ENCODE measurements around the gene KCNIP1. TPM values are rescaled to one million over a fixed set of nuclear protein-coding genes. Genes with fewer than 3 reads are reported as not detected.

KCNIP1 gene
- polyA plus RNA-seq, 1 of the 3 experiments (the other 2 are of a cell fraction): 1.3 TPM

DNA sequence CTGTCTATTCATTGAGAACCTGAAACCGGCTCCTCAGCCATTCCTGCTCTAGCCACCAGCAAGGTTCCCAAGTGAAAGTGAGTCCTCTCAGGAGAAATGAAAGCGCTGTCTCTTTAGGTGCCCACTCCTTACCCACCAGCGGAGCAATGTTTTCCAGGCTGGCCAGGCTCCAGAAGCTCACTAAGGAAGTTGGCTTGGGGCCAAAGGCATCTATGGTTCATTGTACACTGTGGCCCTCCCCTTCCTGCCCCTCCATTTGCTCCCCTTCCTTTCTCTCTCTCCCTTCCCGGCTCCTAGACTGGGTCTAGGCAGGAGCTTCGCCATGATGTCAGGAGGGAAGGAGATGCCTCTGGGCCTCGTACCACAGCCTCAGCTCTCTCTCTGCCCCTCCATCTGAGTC, 278.6 kb downstream of the KCNIP1 start:
- DNase-seq: no peak
- peaks cover 0 to 29% of the 10 kb centered on the region in 2 experiments; a peak in 1 of 4 replicates for H3K4me1 ChIP-seq (ENCODE audit: control insufficient read depth in 1 of 2, insufficient read depth in 2 of 2, low read depth in 1 of 2, low read length in 1 of 2)
- POLR2A ChIA-PET: no interaction called here
- WGBS (ENCODE audit: low lambda C conversion rate): 67% methylated on average over 6 of the region's 6 CpGs
- H3K79me2 ChIP-seq (ENCODE audit: insufficient read depth): no peaks in the 10 kb centered on the region
- no peaks in the 10 kb centered on the region for H3K9me2 ChIP-seq
- TF ChIP-seq JUND (IDR thresholded peaks at IDR 0.05): no peak
- TF ChIP-seq MEF2A (IDR thresholded peaks at IDR 0.05; ENCODE audit: borderline replicate concordance, low read depth): no peak
- TF ChIP-seq POLR2AphosphoS5 (IDR thresholded peaks at IDR 0.05; ENCODE audit: low read depth, low read length): no peak
- TF ChIP-seq YY1 (IDR thresholded peaks at IDR 0.05; ENCODE audit: low read depth): no peak
- no peak for TF ChIP-seq FOSL2 (IDR thresholded peaks at IDR 0.05; ENCODE audit: borderline replicate concordance, low read depth)
- TF ChIP-seq FOXM1 (IDR thresholded peaks at IDR 0.05; ENCODE audit: low read depth): no peak
- TF ChIP-seq ELF1 (IDR thresholded peaks at IDR 0.05): no peak
- TF ChIP-seq MXI1 (IDR thresholded peaks at IDR 0.05; ENCODE audit: low read depth, low read length): no peak
- no peak for TF ChIP-seq RCOR1 (IDR thresholded peaks at IDR 0.05; ENCODE audit: low read length)
- TF ChIP-seq EP300 (IDR thresholded peaks at IDR 0.05; ENCODE audit: borderline replicate concordance in 1 of 2, low read depth in 1 of 2, low read length in 1 of 2): no peak
- TF ChIP-seq GABPA (IDR thresholded peaks at IDR 0.05; ENCODE audit: low read depth): no peak
- no peak for TF ChIP-seq RFX5 (IDR thresholded peaks at IDR 0.05; ENCODE audit: low read length)
- TF ChIP-seq RAD21 (IDR thresholded peaks at IDR 0.05; ENCODE audit: low read length): no peak
- TF ChIP-seq, protein P1, sequence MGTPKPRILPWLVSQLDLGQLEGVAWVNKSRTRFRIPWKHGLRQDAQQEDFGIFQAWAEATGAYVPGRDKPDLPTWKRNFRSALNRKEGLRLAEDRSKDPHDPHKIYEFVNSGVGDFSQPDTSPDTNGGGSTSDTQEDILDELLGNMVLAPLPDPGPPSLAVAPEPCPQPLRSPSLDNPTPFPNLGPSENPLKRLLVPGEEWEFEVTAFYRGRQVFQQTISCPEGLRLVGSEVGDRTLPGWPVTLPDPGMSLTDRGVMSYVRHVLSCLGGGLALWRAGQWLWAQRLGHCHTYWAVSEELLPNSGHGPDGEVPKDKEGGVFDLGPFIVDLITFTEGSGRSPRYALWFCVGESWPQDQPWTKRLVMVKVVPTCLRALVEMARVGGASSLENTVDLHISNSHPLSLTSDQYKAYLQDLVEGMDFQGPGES (IDR thresholded peaks at IDR 0.05; ENCODE audit: low read depth, low read length): no peak
- no peak for TF ChIP-seq RXRA (IDR thresholded peaks at IDR 0.05; ENCODE audit: borderline replicate concordance, low read depth)
- TF ChIP-seq FOXJ3 (CRISPR knock-in tag; IDR thresholded peaks at IDR 0.05): no peak
- H3K27ac ChIP-seq (ENCODE audit: low read depth in 2 of 2, low read length in 1 of 2): peak overlapping the region in 1 of 2 experiments; percentile 22; a peak in 1 of 4 replicates
- no peak overlapping the region for H3K4me3 ChIP-seq (ENCODE audit: low read depth in 2 of 2, low read length in 1 of 2)
- H2AFZ ChIP-seq (ENCODE audit: low read depth): no peak overlapping the region
- no peaks in the 10 kb centered on the region for H3K9me3 ChIP-seq
- CTCF ChIA-PET: interaction anchor here (2.1 to 15.7 kb wide), 2 partner anchors 9 to 36 kb away, joined by 10 to 511 read pairs; no protein-coding TSS in a partner anchor
- H3K36me3 ChIP-seq (replicated peaks in 1 of 2; ENCODE audit: control insufficient read depth in 1 of 2, insufficient read depth in 2 of 2, low read length in 1 of 2): no peaks in the 10 kb centered on the region
- no peak overlapping the region for H3K4me2 ChIP-seq
- H3K9ac ChIP-seq: no peak overlapping the region
- H3K27me3 ChIP-seq (ENCODE audit: insufficient read depth): no peaks in the 10 kb centered on the region; the same call in 1 of the 2 replicates
- no peaks in the 10 kb centered on the region for H4K20me1 ChIP-seq (ENCODE audit: insufficient read depth)
- H3F3A ChIP-seq (replicated peaks; ENCODE audit: insufficient read depth): no peaks in the 10 kb centered on the region

DNA sequence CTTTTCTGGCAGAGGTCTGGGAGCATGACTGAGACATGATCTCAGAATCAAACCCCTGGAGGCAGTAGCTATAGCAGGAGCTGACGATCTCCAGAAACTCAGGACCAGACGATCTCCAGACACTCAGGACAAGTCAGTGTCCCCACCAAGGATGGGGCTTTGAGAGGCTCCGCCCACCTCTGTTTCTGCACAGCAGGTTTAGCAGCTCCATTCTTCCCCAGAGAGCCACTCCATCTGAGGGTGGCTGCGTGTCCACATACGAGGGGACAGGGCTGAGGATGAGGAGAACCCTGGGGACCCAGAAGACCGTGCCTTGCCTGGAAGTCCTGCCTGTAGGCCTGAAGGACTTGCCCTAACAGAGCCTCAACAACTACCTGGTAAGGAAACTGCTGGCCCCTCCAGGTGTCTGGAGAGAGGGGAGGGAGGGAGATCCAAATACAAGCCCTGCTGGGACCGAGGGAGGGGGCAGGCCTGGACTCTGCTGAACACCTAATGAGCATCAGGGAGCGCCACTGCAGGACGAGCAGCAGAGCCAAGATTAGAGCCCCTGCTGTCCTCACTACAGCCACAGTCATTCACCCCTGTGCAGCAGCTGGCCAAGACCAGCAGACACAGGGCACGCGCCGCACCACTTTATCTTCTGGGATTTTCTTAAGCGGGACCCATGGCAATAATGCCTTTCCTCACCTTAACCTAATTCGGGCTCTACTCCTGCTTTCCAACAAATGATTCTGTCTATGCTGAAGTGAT, 279.9 kb downstream of the KCNIP1 start, which contains the start of gene GABRP:
Gene GABRP (plus strand): TSS at position 228 of the 750 bp plus-strand sequence. CDS start 4,891 bp downstream, outside the sequence.
- no peaks in the 10 kb centered on the region for H3F3A ChIP-seq (replicated peaks; ENCODE audit: insufficient read depth)
- CTCF ChIA-PET: interaction anchor here (2.0 to 15.7 kb wide), 3 partner anchors 8 to 146 kb away, joined by 9 to 511 read pairs (median 10); no protein-coding TSS in a partner anchor
- H3K36me3 ChIP-seq (replicated peaks in 1 of 2; ENCODE audit: control insufficient read depth in 1 of 2, insufficient read depth in 2 of 2, low read length in 1 of 2): no peaks in the 10 kb centered on the region
- peaks cover 0 to 29% of the 10 kb centered on the region in 2 experiments; a peak in 1 of 4 replicates for H3K4me1 ChIP-seq (ENCODE audit: control insufficient read depth in 1 of 2, insufficient read depth in 2 of 2, low read depth in 1 of 2, low read length in 1 of 2)
- H3K9me2 ChIP-seq: no peaks in the 10 kb centered on the region
- POLR2A ChIA-PET: no interaction called here
- TF ChIP-seq MXI1 (IDR thresholded peaks at IDR 0.05; ENCODE audit: low read depth, low read length) (no peak), ELF1 (IDR thresholded peaks at IDR 0.05) (no peak), EP300 (IDR thresholded peaks at IDR 0.05; ENCODE audit: borderline replicate concordance in 1 of 2, low read depth in 1 of 2, low read length in 1 of 2) (no peak), EZH2phosphoT487 (IDR thresholded peaks at IDR 0.05; ENCODE audit: borderline replicate concordance, low read depth) (no peak), RXRA (IDR thresholded peaks at IDR 0.05; ENCODE audit: borderline replicate concordance, low read depth) (no peak), TAF1 (IDR thresholded peaks at IDR 0.05; ENCODE audit: borderline replicate concordance, low read depth, low read length) (no peak), JUND (IDR thresholded peaks at IDR 0.05) (no peak), FOSL2 (IDR thresholded peaks at IDR 0.05; ENCODE audit: borderline replicate concordance, low read depth) (no peak), TEAD4 (IDR thresholded peaks at IDR 0.05; ENCODE audit: borderline replicate concordance, insufficient read depth) (no peak)
- TF ChIP-seq, protein P2, sequence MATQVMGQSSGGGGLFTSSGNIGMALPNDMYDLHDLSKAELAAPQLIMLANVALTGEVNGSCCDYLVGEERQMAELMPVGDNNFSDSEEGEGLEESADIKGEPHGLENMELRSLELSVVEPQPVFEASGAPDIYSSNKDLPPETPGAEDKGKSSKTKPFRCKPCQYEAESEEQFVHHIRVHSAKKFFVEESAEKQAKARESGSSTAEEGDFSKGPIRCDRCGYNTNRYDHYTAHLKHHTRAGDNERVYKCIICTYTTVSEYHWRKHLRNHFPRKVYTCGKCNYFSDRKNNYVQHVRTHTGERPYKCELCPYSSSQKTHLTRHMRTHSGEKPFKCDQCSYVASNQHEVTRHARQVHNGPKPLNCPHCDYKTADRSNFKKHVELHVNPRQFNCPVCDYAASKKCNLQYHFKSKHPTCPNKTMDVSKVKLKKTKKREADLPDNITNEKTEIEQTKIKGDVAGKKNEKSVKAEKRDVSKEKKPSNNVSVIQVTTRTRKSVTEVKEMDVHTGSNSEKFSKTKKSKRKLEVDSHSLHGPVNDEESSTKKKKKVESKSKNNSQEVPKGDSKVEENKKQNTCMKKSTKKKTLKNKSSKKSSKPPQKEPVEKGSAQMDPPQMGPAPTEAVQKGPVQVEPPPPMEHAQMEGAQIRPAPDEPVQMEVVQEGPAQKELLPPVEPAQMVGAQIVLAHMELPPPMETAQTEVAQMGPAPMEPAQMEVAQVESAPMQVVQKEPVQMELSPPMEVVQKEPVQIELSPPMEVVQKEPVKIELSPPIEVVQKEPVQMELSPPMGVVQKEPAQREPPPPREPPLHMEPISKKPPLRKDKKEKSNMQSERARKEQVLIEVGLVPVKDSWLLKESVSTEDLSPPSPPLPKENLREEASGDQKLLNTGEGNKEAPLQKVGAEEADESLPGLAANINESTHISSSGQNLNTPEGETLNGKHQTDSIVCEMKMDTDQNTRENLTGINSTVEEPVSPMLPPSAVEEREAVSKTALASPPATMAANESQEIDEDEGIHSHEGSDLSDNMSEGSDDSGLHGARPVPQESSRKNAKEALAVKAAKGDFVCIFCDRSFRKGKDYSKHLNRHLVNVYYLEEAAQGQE (IDR thresholded peaks at IDR 0.05; ENCODE audit: low read depth, low read length): no peak
- H3K4me2 ChIP-seq: no peak within 1 kb of the TSS
- no peak within 1 kb of the TSS for H2AFZ ChIP-seq (ENCODE audit: low read depth)
- H3K9ac ChIP-seq: no peak within 1 kb of the TSS
- 76% methylated on average over 6 of the region's 14 CpGs for WGBS (ENCODE audit: low lambda C conversion rate)
- H3K9me3 ChIP-seq: no peaks in the 10 kb centered on the region
- H3K4me3 ChIP-seq (ENCODE audit: low read depth in 2 of 2, low read length in 1 of 2): no peak within 1 kb of the TSS; a peak in 1 of 4 replicates
- H3K27me3 ChIP-seq (ENCODE audit: insufficient read depth): no peaks in the 10 kb centered on the region
- H3K79me2 ChIP-seq (ENCODE audit: insufficient read depth): no peaks in the 10 kb centered on the region
- no peaks in the 10 kb centered on the region for H4K20me1 ChIP-seq (ENCODE audit: insufficient read depth)
- peak within 1 kb of the TSS in 1 of 2 experiments; percentile 22; a peak in 1 of 4 replicates for H3K27ac ChIP-seq (ENCODE audit: low read depth in 2 of 2, low read length in 1 of 2)
- peak; percentile 32 for DNase-seq

All from SK-N-SH (cell line).